Measurements from ENCODE around the gene ENO3. TPM values are rescaled to one million over a fixed set of nuclear protein-coding genes. Genes with fewer than 3 reads are reported as not detected.

Gene ENO3
- total and polyA plus RNA-seq, 10 of the 15 experiments (the other 5 are each of a cell fraction or from before 2014, with no cell fraction given): 6.8 to 28.4 (median 17.0) TPM

DNA sequence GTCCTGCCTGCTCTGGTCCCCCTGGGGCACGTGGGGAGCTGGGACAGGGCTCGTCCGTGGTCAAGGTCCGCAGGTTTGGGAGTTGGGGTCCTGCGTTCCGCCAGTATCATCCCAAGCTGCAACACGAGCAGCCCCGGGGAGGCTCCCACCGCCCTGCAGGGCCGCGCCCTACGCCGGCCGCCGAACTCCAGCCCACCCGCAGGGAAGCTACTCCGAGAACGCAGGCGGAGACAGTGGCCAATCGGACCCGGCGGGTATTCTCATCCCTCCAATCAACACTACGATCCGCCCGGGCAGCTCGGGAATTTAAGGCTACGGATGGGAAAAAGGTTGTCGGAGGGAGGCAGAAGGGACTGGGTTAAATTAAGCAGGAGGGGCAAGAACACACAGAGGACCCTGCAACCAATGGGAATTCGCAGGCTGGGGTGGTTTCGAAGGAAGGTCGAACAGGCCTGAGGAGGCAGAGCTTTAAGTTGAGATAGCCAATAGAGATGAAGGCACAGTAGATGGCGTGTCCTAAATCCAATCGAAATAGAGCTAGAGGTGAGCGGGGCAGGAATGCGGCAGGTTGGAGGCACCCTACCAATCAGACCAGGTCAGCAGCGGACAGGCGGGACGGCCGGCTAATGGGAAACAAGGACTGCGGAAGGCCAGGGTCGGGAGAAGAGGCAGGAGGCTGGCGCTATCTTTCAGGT lies 16.1 kb downstream of the ENO3 start (continued):
- TF ChIP-seq, protein P1, sequence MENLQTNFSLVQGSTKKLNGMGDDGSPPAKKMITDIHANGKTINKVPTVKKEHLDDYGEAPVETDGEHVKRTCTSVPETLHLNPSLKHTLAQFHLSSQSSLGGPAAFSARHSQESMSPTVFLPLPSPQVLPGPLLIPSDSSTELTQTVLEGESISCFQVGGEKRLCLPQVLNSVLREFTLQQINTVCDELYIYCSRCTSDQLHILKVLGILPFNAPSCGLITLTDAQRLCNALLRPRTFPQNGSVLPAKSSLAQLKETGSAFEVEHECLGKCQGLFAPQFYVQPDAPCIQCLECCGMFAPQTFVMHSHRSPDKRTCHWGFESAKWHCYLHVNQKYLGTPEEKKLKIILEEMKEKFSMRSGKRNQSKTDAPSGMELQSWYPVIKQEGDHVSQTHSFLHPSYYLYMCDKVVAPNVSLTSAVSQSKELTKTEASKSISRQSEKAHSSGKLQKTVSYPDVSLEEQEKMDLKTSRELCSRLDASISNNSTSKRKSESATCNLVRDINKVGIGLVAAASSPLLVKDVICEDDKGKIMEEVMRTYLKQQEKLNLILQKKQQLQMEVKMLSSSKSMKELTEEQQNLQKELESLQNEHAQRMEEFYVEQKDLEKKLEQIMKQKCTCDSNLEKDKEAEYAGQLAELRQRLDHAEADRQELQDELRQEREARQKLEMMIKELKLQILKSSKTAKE (IDR thresholded peaks at IDR 0.05; ENCODE audit: low read depth, poor library complexity, severe bottlenecking): peak; percentile 95
- TF ChIP-seq GATAD2B (conservative IDR thresholded peaks at IDR 0.05; ENCODE audit: low read depth) (no peak), NFYB (IDR thresholded peaks at IDR 0.05; ENCODE audit: insufficient read depth, low read depth, low read length) (peak; percentile 99), KDM1A (IDR thresholded peaks at IDR 0.05; ENCODE audit: borderline replicate concordance) (no peak), MEF2A (IDR thresholded peaks at IDR 0.05; ENCODE audit: insufficient read depth, low read depth, low read length) (no peak), NFIC (IDR thresholded peaks at IDR 0.05; ENCODE audit: low read depth, low read length) (no peak), NR2C2 (IDR thresholded peaks at IDR 0.05; ENCODE audit: borderline replicate concordance, control insufficient read depth, insufficient read length, low read depth) (no peak), ZSCAN29 (IDR thresholded peaks at IDR 0.05) (no peak), NR2F1 (conservative IDR thresholded peaks at IDR 0.05) (no peak), TCF12 (IDR thresholded peaks at IDR 0.05; ENCODE audit: low read depth, low read length) (no peak), CEBPB (IDR thresholded peaks at IDR 0.05; ENCODE audit: borderline replicate concordance in 1 of 2, low read depth in 2 of 2, low read length in 2 of 2) (no peak), ZBED1 (IDR thresholded peaks at IDR 0.05; ENCODE audit: borderline replicate concordance) (no peak), CHD1 (IDR thresholded peaks at IDR 0.05; ENCODE audit: low read depth, low read length) (0 out of 2 replicates have a peak, but pooled peaks have one; percentile 60), JUNB (IDR thresholded peaks at IDR 0.05) (no peak)
- TF ChIP-seq, protein P2, sequence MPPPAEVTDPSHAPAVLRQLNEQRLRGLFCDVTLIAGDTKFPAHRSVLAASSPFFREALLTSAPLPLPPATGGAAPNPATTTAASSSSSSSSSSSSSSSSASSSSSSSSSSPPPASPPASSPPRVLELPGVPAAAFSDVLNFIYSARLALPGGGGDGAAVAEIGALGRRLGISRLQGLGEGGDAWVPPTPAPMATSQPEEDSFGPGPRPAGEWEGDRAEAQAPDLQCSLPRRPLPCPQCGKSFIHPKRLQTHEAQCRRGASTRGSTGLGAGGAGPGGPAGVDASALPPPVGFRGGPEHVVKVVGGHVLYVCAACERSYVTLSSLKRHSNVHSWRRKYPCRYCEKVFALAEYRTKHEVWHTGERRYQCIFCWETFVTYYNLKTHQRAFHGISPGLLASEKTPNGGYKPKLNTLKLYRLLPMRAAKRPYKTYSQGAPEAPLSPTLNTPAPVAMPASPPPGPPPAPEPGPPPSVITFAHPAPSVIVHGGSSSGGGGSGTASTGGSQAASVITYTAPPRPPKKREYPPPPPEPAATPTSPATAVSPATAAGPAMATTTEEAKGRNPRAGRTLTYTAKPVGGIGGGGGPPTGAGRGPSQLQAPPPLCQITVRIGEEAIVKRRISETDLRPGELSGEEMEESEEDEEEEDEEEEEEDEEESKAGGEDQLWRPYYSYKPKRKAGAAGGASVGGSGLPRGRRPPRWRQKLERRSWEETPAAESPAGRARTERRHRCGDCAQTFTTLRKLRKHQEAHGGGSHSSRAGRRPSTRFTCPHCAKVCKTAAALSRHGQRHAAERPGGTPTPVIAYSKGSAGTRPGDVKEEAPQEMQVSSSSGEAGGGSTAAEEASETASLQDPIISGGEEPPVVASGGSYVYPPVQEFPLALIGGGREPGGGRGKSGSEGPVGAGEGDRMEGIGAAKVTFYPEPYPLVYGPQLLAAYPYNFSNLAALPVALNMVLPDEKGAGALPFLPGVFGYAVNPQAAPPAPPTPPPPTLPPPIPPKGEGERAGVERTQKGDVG (CRISPR knock-in tag; IDR thresholded peaks at IDR 0.05): no peak
- TF ChIP-seq, protein P3, sequence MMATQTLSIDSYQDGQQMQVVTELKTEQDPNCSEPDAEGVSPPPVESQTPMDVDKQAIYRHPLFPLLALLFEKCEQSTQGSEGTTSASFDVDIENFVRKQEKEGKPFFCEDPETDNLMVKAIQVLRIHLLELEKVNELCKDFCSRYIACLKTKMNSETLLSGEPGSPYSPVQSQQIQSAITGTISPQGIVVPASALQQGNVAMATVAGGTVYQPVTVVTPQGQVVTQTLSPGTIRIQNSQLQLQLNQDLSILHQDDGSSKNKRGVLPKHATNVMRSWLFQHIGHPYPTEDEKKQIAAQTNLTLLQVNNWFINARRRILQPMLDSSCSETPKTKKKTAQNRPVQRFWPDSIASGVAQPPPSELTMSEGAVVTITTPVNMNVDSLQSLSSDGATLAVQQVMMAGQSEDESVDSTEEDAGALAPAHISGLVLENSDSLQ (IDR thresholded peaks at IDR 0.05): peak; percentile 100
- TF ChIP-seq, protein P4, sequence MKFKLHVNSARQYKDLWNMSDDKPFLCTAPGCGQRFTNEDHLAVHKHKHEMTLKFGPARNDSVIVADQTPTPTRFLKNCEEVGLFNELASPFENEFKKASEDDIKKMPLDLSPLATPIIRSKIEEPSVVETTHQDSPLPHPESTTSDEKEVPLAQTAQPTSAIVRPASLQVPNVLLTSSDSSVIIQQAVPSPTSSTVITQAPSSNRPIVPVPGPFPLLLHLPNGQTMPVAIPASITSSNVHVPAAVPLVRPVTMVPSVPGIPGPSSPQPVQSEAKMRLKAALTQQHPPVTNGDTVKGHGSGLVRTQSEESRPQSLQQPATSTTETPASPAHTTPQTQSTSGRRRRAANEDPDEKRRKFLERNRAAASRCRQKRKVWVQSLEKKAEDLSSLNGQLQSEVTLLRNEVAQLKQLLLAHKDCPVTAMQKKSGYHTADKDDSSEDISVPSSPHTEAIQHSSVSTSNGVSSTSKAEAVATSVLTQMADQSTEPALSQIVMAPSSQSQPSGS (IDR thresholded peaks at IDR 0.05; ENCODE audit: low read length): no peak
- TF ChIP-seq, protein P5, sequence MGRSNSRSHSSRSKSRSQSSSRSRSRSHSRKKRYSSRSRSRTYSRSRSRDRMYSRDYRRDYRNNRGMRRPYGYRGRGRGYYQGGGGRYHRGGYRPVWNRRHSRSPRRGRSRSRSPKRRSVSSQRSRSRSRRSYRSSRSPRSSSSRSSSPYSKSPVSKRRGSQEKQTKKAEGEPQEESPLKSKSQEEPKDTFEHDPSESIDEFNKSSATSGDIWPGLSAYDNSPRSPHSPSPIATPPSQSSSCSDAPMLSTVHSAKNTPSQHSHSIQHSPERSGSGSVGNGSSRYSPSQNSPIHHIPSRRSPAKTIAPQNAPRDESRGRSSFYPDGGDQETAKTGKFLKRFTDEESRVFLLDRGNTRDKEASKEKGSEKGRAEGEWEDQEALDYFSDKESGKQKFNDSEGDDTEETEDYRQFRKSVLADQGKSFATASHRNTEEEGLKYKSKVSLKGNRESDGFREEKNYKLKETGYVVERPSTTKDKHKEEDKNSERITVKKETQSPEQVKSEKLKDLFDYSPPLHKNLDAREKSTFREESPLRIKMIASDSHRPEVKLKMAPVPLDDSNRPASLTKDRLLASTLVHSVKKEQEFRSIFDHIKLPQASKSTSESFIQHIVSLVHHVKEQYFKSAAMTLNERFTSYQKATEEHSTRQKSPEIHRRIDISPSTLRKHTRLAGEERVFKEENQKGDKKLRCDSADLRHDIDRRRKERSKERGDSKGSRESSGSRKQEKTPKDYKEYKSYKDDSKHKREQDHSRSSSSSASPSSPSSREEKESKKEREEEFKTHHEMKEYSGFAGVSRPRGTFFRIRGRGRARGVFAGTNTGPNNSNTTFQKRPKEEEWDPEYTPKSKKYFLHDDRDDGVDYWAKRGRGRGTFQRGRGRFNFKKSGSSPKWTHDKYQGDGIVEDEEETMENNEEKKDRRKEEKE (IDR thresholded peaks at IDR 0.05): no peak
